Upper lobe of left lung (tissue), 6 donors: Measurements from ENCODE around the gene ARHGAP10. TPM values are rescaled to one million over a fixed set of nuclear protein-coding genes. Genes with fewer than 3 reads are reported as not detected.

Experiments
- ATAC-seq, 2 donors: fragments of 200-7000 bp; cut with Tn5 transposase; one replicate each; pipeline ENCODE4 v1.9.1; 2022; ENCODE audit warnings: mild to moderate bottlenecking in 2 of 2, moderate library complexity in 2 of 2; ENCODE audit not compliant: low FRiP score in 2 of 2
- DNase-seq, 2 donors: peaks; one replicate each; pipeline ENCODE4 v3.0.0-alpha.2; 2019 to 2020
- H3K27ac ChIP-seq, 4 donors: fragments of 200-600 bp; sonication (generic); one replicate each; pipeline ENCODE4 v1.5.1; 2016 to 2019
- H3K27me3 ChIP-seq, 4 donors: fragments of 200-600 bp; sonication (generic); one replicate each; pipeline ENCODE4 v1.5.1; 2017 to 2019
- H3K36me3 ChIP-seq, 4 donors: fragments of 200-600 bp; sonication (generic); one replicate each; pipeline ENCODE4 v1.5.1; 2016 to 2019
- H3K4me1 ChIP-seq, 4 donors: fragments of 200-600 bp; sonication (generic); one replicate each; pipeline ENCODE4 v1.5.1; 2018 to 2019
- H3K4me3 ChIP-seq, 4 donors: fragments of 200-600 bp; sonication (generic); one replicate each; pipeline ENCODE4 v1.5.1; 2017 to 2019; ENCODE audit warnings: mild to moderate bottlenecking in 2 of 4, moderate library complexity in 1 of 4
- H3K9me3 ChIP-seq, 4 donors: fragments of 200-600 bp; sonication (generic); one replicate each; pipeline ENCODE4 v1.5.1; 2018 to 2019
- EP300 ChIP-seq, 4 donors: sonication (generic); formaldehyde crosslinking; IDR thresholded peaks; one replicate each; pipeline ENCODE4 v1.5.1; 2017; ENCODE audit warnings: antibody characterized with exemption in 4 of 4, control low read depth in 2 of 4
- POLR2A ChIP-seq, 4 donors: fragments of 450-650 bp; IDR thresholded peaks; one replicate each; pipeline ENCODE4 v1.5.1; 2016 to 2017; ENCODE audit warnings: antibody characterized with exemption in 4 of 4, mild to moderate bottlenecking in 2 of 4
- POLR2AphosphoS5 ChIP-seq, 2 donors: sonication (generic); formaldehyde crosslinking; IDR thresholded peaks; one replicate each; pipeline ENCODE4 v1.5.1; 2017; ENCODE audit warnings: antibody characterized with exemption in 2 of 2
- WGBS, 2 donors: methylation state at CpG; one replicate each; pipeline ENCODE4 v1.1.5; 2017 to 2018; 5-methylcytosine and 5-hydroxymethylcytosine counted together
- total RNA-seq, 6 donors: library from RNA; depleted of rRNA in 4 of 6; stranded (reverse); fragments of >200 nt in 4 of 6; gene quantifications; one replicate each; pipeline versions ENCODE4 v1.1.0 to v1.2.1, GENCODE V29; 2016 to 2021
- TF ChIP-seq, protein P1 (sequence below), 6 experiments: fragments of 450-650 bp in 4 of 6; fragments of 200-600 bp in 2 of 6; sonication (generic) in 2 of 6; IDR thresholded peaks; one replicate each; pipeline ENCODE4 v1.5.1; 2016 to 2019; ENCODE audit warnings: antibody characterized with exemption in 6 of 6
- donor health status: DM: no; HTN: no; CAD: no; lungs with moderate emphysema.
- donor health status: DM: no; HTN: yes; CAD: no; lungs with severe emphysema.

The ARHGAP10 gene
- total RNA-seq, 6 donors from 2014 or later = 25.9 to 47.1 (median 29.5) TPM

- Histone ChIP-seq H3K4me1 (peaks cover 0 to 8% (median 3%) of the 10 kb centered on the region in 4 donors), H3K27me3 (no peaks in the 10 kb centered on the region), H3K36me3 (no peaks in the 10 kb centered on the region), H3K27ac (no peak overlapping the region), H3K4me3 (no peak overlapping the region), H3K9me3 (no peaks in the 10 kb centered on the region)
- no peak for DNase-seq
- TF ChIP-seq POLR2A (IDR thresholded peaks at IDR 0.05) (no peak), POLR2AphosphoS5 (IDR thresholded peaks at IDR 0.05) (no peak), EP300 (IDR thresholded peaks at IDR 0.05) (no peak)
- TF ChIP-seq, protein P1, sequence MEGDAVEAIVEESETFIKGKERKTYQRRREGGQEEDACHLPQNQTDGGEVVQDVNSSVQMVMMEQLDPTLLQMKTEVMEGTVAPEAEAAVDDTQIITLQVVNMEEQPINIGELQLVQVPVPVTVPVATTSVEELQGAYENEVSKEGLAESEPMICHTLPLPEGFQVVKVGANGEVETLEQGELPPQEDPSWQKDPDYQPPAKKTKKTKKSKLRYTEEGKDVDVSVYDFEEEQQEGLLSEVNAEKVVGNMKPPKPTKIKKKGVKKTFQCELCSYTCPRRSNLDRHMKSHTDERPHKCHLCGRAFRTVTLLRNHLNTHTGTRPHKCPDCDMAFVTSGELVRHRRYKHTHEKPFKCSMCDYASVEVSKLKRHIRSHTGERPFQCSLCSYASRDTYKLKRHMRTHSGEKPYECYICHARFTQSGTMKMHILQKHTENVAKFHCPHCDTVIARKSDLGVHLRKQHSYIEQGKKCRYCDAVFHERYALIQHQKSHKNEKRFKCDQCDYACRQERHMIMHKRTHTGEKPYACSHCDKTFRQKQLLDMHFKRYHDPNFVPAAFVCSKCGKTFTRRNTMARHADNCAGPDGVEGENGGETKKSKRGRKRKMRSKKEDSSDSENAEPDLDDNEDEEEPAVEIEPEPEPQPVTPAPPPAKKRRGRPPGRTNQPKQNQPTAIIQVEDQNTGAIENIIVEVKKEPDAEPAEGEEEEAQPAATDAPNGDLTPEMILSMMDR (IDR thresholded peaks at IDR 0.05) = no peak
- no peak for ATAC-seq
- WGBS, 2 donors = 92 to 95% methylated on average over 7 of the region's 7 CpGs
These were observed 47.1 kb downstream of the ARHGAP10 start for GRCh38 chr4:147778942-147779341.

- ATAC-seq = no peak
- H3K27me3 ChIP-seq = no peaks in the 10 kb centered on the region
- no peaks in the 10 kb centered on the region for H3K9me3 ChIP-seq
- no peak overlapping the region for H3K27ac ChIP-seq
- no peak for DNase-seq
- no peaks in the 10 kb centered on the region for H3K36me3 ChIP-seq
- TF ChIP-seq POLR2A (IDR thresholded peaks at IDR 0.05) = no peak
- H3K4me3 ChIP-seq = no peak overlapping the region
- H3K4me1 ChIP-seq = peaks cover 0 to 8% (median 3%) of the 10 kb centered on the region in 4 donors
These were observed 47.6 kb downstream of the ARHGAP10 start for GRCh38 chr4:147779451-147779850.

DNA sequence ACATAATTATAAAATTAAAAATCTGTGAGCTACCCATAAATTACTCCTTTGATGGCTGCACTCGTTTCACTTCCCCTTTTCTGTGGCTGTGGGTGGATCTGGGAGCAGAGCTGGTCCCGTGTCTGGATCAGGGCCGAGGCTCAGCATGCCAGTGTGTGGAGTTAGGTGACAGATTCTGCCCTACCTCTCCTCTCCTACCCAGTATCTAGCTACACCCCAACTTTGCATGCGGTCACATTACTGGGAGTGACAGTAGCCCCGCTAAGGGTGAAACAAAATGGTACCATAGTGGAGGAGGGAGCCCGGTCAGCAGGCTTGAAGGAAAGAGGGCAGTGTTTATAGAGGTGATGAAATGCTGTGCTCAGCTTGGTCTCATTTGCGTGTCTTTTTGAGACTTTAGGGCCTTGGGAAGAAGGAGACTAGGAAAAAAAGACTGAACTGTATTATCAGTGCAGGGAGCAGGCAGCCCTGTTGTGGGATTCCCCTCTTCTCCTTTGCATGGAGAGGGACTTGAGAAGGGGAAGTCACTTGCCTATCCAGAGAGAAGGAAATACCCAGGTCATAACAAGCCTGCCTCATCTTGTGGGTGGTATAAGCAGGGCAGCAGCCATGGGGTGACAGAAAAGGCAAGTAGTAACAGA is 48.4 kb downstream of the ARHGAP10 start:
- TF ChIP-seq POLR2AphosphoS5 (IDR thresholded peaks at IDR 0.05) (no peak), POLR2A (IDR thresholded peaks at IDR 0.05) (no peak), EP300 (IDR thresholded peaks at IDR 0.05) (no peak)
- TF ChIP-seq, protein P1 (IDR thresholded peaks at IDR 0.05) = no peak
- Histone ChIP-seq H3K4me3 (no peak overlapping the region), H3K27me3 (no peaks in the 10 kb centered on the region), H3K36me3 (no peaks in the 10 kb centered on the region), H3K9me3 (no peaks in the 10 kb centered on the region), H3K4me1 (peaks cover 2 to 8% (median 3%) of the 10 kb centered on the region in 4 donors), H3K27ac (peak overlapping the region in 1 of 4 donors; percentile 46)
- peak in 1 of 2 donors; percentile 61 for DNase-seq
- peak; percentile 67 to 86 for ATAC-seq
- 65 to 70% methylated on average over 7 of the region's 7 CpGs for WGBS, 2 donors

GRCh38 chr4:147782087-147782781 is 50.3 kb downstream of the ARHGAP10 start:
- H3K4me1 ChIP-seq = peaks cover 3 to 27% (median 14%) of the 10 kb centered on the region in 4 donors
- H3K36me3 ChIP-seq = no peaks in the 10 kb centered on the region
- H3K27ac ChIP-seq = no peak overlapping the region
- no peaks in the 10 kb centered on the region for H3K9me3 ChIP-seq
- no peak overlapping the region for H3K4me3 ChIP-seq
- H3K27me3 ChIP-seq = no peaks in the 10 kb centered on the region
- TF ChIP-seq POLR2A (IDR thresholded peaks at IDR 0.05) = no peak
- DNase-seq (no peak), ATAC-seq (peak in 1 of 2 donors; percentile 7)
- 58 to 61% methylated on average over 7 of the region's 7 CpGs for WGBS, 2 donors

DNA sequence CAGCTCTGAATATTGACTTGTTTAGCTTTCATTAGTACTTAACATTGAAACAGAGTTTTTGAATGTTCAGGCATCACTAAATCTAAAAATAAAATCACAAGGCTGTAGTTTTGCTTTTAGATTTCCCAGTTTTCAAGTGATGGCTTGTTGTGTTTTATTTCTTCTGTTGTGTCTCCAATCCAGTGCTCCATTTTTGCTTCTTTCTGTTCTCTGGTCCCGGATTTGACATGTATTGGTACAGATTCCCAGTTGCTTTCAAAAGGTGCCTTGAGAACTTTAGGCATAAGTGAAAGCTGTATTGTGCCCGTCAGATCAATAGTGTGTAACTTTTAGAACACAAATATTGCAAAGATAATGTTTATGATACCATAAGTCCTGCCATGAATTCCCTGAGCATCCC is 53.2 kb downstream of the ARHGAP10 start:
- DNase-seq (no peak), ATAC-seq (no peak)
- H3K27me3 ChIP-seq = no peaks in the 10 kb centered on the region
- H3K36me3 ChIP-seq = no peaks in the 10 kb centered on the region
- no peak overlapping the region for H3K4me3 ChIP-seq
- no peaks in the 10 kb centered on the region for H3K9me3 ChIP-seq
- H3K4me1 ChIP-seq = peaks cover 3 to 44% (median 20%) of the 10 kb centered on the region in 4 donors
- no peak overlapping the region for H3K27ac ChIP-seq
- 77 to 83% methylated on average over 2 of the region's 2 CpGs for WGBS, 2 donors
- TF ChIP-seq, protein P1 (IDR thresholded peaks at IDR 0.05) = no peak
- no peak for TF ChIP-seq POLR2AphosphoS5 (IDR thresholded peaks at IDR 0.05)
- TF ChIP-seq EP300 (IDR thresholded peaks at IDR 0.05) = no peak
- no peak for TF ChIP-seq POLR2A (IDR thresholded peaks at IDR 0.05)
